Middle frontal gyrus (tissue), 1 donor: ENCODE measurements around the gene CASP6.
"Not testable (repeated sequence)": the region's sequence is repeated elsewhere in the genome, so short reads cannot be mapped to it uniquely, and the experiment has no call there.

Experiments
- DNase-seq: peaks from one replicate; pipeline ENCODE4 v3.0.0-alpha.2; 2015; ENCODE audit warnings: low spot score; ENCODE audit errors: extremely low spot score

CASP6 gene

DNA sequence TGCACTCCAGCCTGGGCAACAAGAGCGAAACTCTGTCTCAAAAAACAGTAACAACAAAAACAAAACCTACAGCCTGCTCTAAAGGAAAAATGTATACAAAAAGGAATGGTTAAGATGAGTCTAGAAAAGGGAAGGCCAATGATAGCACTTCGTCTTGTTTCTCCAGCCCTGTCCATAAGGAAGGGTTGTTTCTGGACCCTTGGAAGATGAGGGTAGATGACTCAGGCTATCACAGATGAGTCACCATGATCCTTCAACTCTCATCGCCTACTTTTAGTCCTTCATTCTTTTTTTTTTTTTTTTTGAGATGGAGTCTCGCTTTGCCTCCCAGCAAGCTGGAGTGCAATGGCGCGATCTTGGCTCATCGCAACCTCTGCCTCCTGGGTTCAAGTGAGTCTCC, 17.8 kb upstream of the CASP6 start:
- no peak for DNase-seq

DNA sequence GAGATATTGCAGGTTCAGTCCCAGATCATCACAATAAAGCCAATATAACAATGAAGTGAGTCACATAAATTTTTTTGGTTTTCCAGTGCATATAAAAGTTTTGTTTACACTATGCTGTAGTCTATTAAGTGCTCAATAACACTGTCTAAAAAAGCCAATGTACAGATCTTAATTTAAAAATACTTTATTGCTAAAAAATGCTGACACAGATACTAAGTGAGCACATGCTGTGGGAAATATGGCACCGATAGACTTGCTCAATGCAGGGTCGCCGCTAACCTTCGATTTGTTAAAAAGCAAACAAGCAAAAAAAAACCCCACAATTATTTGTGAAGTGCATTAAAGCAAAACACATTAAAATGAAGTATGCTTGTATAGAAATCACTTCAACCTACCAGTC, 16.4 kb upstream of the CASP6 start:
- no peak for DNase-seq

DNA sequence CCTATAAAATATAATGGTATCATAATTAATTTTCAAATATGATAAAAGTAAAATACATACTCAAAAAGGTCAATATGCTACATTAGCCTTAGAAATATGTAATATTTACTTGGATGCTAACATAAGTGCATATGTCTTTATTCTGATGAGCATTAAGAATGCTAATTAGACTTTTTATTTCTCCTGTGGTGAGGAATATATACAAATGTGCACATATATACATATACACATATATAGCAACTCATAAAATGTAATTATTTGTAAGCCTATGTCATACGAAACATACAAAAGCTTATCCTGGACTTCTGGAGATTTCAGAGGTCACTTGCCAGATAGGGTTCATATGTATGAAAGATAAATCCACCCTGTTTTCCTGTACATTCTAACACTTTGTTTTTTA, 15.5 kb upstream of the CASP6 start:
- no peak for DNase-seq

- no peak for DNase-seq
Observed at GRCh38 chr4:109713500-109713899, 10.3 kb upstream of the CASP6 start.

DNA sequence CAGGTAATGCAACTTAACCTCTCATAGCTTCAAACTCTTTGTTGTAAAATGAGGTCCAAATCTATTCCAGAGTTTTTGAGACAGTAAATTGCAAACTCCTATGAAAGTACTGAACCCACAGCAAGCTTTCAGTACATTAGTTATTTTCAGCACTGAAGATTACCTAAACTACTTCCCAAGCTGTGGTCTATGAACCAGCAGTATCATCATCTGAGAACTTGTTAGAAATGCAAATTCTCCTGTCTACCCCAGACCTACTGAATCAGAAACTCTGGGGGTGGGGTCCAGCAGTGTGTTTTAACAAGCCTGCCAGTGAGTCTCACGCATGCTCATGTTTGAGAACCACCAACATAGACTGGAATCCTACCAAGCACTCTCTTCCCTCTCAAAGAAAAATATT, 5.7 kb upstream of the CASP6 start:
- DNase-seq, result no peak

GRCh38 chr4:109708435-109708834, 5.2 kb upstream of the CASP6 start:
- DNase-seq, result no peak

- DNase-seq, result no peak
Observed at GRCh38 chr4:109703664-109704361, 568 bp upstream of the CASP6 start.

GRCh38 chr4:109701566-109702410, 1.5 kb downstream of the CASP6 start:
- no peak for DNase-seq

DNA sequence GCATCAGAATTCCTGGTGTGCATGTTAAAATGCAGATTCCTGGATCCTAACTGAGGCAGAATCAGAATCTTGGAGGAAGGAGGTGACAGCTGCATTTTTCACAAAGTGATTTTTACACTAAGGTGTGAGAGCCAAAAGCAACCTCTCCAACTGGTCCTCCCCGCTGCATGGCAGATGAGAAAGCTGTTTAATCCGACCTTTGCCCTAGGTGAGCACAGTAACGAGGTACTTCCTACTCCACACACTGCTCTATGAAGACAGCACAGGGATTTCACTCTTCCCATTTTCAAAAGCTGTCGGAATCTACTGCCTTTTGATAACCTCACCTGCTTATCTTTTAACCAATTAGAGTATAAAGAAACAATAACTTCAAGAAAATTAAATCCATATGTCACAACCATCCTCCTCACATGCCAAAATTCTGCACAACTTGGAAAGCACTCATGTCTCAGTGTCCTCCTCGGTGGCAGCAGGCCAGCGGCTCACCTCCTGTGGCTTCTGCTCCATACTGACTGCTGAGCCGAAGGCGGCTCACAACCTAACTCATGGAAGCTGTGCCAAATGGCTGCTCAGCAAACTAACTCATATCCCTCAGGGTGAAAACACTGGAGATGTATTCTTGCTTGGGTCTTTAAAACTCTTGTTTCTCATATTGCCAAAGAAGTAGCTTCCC, 3.6 kb downstream of the CASP6 start:
- no peak for DNase-seq

- DNase-seq, result no peak
Observed at GRCh38 chr4:109698656-109699055, 4.6 kb downstream of the CASP6 start.

GRCh38 chr4:109691411-109691920, 11.8 kb downstream of the CASP6 start:
- DNase-seq, result no peak

GRCh38 chr4:109690690-109691410, 12.4 kb downstream of the CASP6 start:
- DNase-seq, result no peak

- no peak for DNase-seq
Observed at GRCh38 chr4:109684727-109685126, 18.5 kb downstream of the CASP6 start.

DNA sequence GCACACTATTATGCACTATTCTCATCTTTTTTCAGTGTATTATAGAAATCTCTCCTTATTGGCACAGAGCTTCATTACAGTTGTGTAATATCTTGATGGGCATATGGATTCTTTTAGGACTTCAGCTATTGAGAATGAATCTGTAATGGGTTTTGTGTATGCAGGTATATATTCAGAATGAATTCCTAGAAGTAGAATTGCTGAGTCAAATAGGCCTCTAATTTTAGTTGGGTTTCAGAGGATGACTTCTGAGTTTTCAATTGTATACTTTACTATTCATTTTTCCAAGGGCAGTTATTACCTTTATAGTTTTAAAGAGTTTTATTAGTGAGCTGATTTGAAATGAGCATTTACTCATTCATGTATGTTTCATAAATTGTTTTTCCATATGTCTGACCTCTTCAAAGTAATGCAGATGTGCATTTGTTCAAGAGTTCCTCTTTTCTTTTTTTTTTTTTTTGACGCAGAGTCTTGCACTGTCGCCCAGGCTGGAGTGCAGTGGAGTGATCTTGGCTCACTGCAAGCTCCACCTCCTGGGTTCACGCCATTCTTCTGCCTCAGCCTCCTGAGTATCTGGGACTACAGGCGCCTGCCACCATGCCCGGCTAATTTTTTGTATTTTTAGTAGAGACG, 19.5 kb downstream of the CASP6 start:
- no peak for DNase-seq

- no peak for DNase-seq
Observed at GRCh38 chr4:109682875-109683274, 20.4 kb downstream of the CASP6 start.

GRCh38 chr4:109678925-109679324, 24.3 kb downstream of the CASP6 start:
- DNase-seq, result not testable (repeated sequence)

GRCh38 chr4:109678472-109678871, 24.8 kb downstream of the CASP6 start:
- DNase-seq, result not testable (repeated sequence)

GRCh38 chr4:109676886-109677285, 26.4 kb downstream of the CASP6 start:
- no peak for DNase-seq

GRCh38 chr4:109675843-109676242, 27.4 kb downstream of the CASP6 start:
- DNase-seq, result no peak

GRCh38 chr4:109675181-109675580, 28.1 kb downstream of the CASP6 start:
- DNase-seq, result no peak

DNA sequence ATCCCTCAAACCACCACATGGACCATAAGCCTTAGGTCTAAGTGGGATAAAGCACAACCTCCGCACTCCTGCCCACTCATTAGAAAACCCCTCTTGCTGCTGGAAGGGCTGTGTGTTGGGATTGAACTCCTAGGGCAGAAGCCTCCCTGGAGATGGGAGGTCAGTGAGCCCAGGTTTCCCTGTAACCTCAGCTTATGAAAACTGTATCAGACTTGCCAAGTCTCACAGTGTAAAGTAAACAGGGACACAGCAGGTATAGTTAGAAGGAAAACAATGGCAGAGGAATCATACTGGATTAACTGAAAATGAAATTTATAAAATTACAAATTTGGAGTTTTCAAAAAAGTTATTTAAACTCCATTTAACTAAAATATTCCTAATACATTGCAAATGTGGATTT, 29.9 kb downstream of the CASP6 start:
- DNase-seq, result no peak
